Measurements from ENCODE around the gene RAD17. TPM values are rescaled to one million over a fixed set of nuclear protein-coding genes. Genes with fewer than 3 reads are reported as not detected.
"Not testable (repeated sequence)": the region's sequence is repeated elsewhere in the genome, so short reads cannot be mapped to it uniquely, and the experiment has no call there.

Gene RAD17
- polyA plus RNA-seq, 3 donors: 39.3 to 42.6 (median 41.7) TPM

- DNase-seq (ENCODE audit: low read depth in 3 of 3, low spot score in 2 of 3): no peak
These were observed 85.0 kb downstream of the RAD17 start for GRCh38 chr5:69454460-69455249.

GRCh38 chr5:69455428-69455988 lies 85.9 kb downstream of the RAD17 start:
- not testable (repeated sequence) for DNase-seq (ENCODE audit: low read depth in 3 of 3, low spot score in 2 of 3)

- DNase-seq (ENCODE audit: low read depth in 3 of 3, low spot score in 2 of 3): no peak
These were observed 92.6 kb downstream of the RAD17 start for GRCh38 chr5:69462170-69462569.

Other genes starting within 250 kb of the RAD17 start
- gene CCNB1, start 202.7 kb upstream of the RAD17 start, polyA plus RNA-seq (ENCODE audit: insufficient read length in 3 of 3): 100 to 1,000 TPM in 1 of 3 donors, 10 to 100 TPM in 2; 90.7 to 101 (median 96.2) TPM
- 10 to 100 TPM; 23.6 to 26.2 (median 26.1) TPM for gene CENPH, start 180.2 kb upstream of the RAD17 start, polyA plus RNA-seq (ENCODE audit: insufficient read length in 3 of 3)
- gene CDK7, start 134.9 kb upstream of the RAD17 start, polyA plus RNA-seq (ENCODE audit: insufficient read length in 3 of 3): 10 to 100 TPM; 39.2 to 41.6 (median 39.6) TPM
- gene CCDC125, start 37.0 kb upstream of the RAD17 start, polyA plus RNA-seq (ENCODE audit: insufficient read length in 3 of 3): 10 to 100 TPM; 11.3 to 13.2 (median 12.9) TPM
- 100 to 1,000 TPM in 2 of 3 donors, 10 to 100 TPM in 1; 97.3 to 102 (median 100) TPM for gene AK6, start 298 bp upstream of the RAD17 start, polyA plus RNA-seq (ENCODE audit: insufficient read length in 3 of 3)
- 10 to 100 TPM; 57.1 to 64.8 (median 63.8) TPM for gene TAF9, start 298 bp upstream of the RAD17 start, polyA plus RNA-seq (ENCODE audit: insufficient read length in 3 of 3)
- 10 to 100 TPM; 27.1 to 31.3 (median 27.3) TPM for gene MARVELD2, start 45.3 kb downstream of the RAD17 start, polyA plus RNA-seq (ENCODE audit: insufficient read length in 3 of 3)
- 10 to 100 TPM; 40.8 to 46.1 (median 45.0) TPM for gene OCLN, start 123.0 kb downstream of the RAD17 start, polyA plus RNA-seq (ENCODE audit: insufficient read length in 3 of 3)
- gene GTF2H2C, start 190.4 kb downstream of the RAD17 start, polyA plus RNA-seq (ENCODE audit: insufficient read length in 3 of 3): 10 to 100 TPM; 25.8 to 36.3 (median 29.8) TPM

All from right renal cortex interstitium (tissue), 3 donors.